ENCODE data around the gene PSMA1. TPM values are rescaled to one million over a fixed set of nuclear protein-coding genes. Genes with fewer than 3 reads are reported as not detected.

Gene PSMA1
- total and polyA plus RNA-seq, 3 donors from 2014 or later = 74.7 to 117 (median 95.5) TPM

GRCh38 chr11:14460147-14460546, 60.0 kb downstream of the PSMA1 start:
- Histone ChIP-seq H3K27me3 (no peaks in the 10 kb centered on the region), H3K4me3 (no peak overlapping the region), H3K27ac (no peak overlapping the region), H3K9me3 (no peaks in the 10 kb centered on the region), H3K36me3 (ENCODE audit: low read depth, missing control alignments) (no peaks in the 10 kb centered on the region), H3K4me1 (no peaks in the 10 kb centered on the region)
- intact Hi-C loops (cut with DNase I; ENCODE audit: low total_unique reads) = no loop called here
- TF ChIP-seq POLR2A (IDR thresholded peaks at IDR 0.05) = no peak
- no peak for TF ChIP-seq CTCF (IDR thresholded peaks at IDR 0.05)
- no peak for DNase-seq

- no peaks in the 10 kb centered on the region for H3K4me1 ChIP-seq
- DNase-seq = no peak
- 87 to 92% methylated on average over 3 of the region's 3 CpGs for WGBS, 2 donors
- no peak overlapping the region for H3K27ac ChIP-seq
- intact Hi-C loops (cut with DNase I; ENCODE audit: low total_unique reads) = no loop called here
- H3K36me3 ChIP-seq (ENCODE audit: low read depth, missing control alignments) = no peaks in the 10 kb centered on the region
- no peaks in the 10 kb centered on the region for H3K9me3 ChIP-seq
- no peak overlapping the region for H3K4me3 ChIP-seq
- TF ChIP-seq POLR2A (IDR thresholded peaks at IDR 0.05) = no peak
- TF ChIP-seq CTCF (IDR thresholded peaks at IDR 0.05) = no peak
- no peaks in the 10 kb centered on the region for H3K27me3 ChIP-seq
These were observed 61.8 kb downstream of the PSMA1 start for GRCh38 chr11:14458377-14458776.

- 50 to 64% methylated on average over 3 of the region's 3 CpGs for WGBS, 2 donors
- Histone ChIP-seq H3K4me1 (no peaks in the 10 kb centered on the region), H3K4me3 (no peak overlapping the region), H3K9me3 (no peaks in the 10 kb centered on the region), H3K27ac (no peak overlapping the region), H3K27me3 (no peaks in the 10 kb centered on the region), H3K36me3 (ENCODE audit: low read depth, missing control alignments) (no peaks in the 10 kb centered on the region)
- intact Hi-C loops (cut with DNase I; ENCODE audit: low total_unique reads) = no loop called here
- no peak for TF ChIP-seq CTCF (IDR thresholded peaks at IDR 0.05)
- no peak for DNase-seq
These were observed 64.3 kb downstream of the PSMA1 start for GRCh38 chr11:14455648-14456430.

Small RNA genes within 50 kb of the gene (small RNA-seq; reads per million reads assigned to genes)
- gene RNU7-49P = 0 reads per million in 2 donors

Other genes starting within 250 kb of the PSMA1 start
- gene RRAS2, start 161.2 kb downstream of the PSMA1 start, total RNA-seq = 10 to 100 TPM; 57.4 to 62.6 TPM
- gene RRAS2, start 161.2 kb downstream of the PSMA1 start, polyA plus RNA-seq (ENCODE audit: insufficient read depth, low read depth, low replicate concordance) = 37.3 TPM
- gene COPB1, start 20.6 kb downstream of the PSMA1 start, total RNA-seq = 10 to 100 TPM; 83.5 to 87.3 TPM
- gene COPB1, start 20.6 kb downstream of the PSMA1 start, polyA plus RNA-seq (ENCODE audit: insufficient read depth, low read depth, low replicate concordance) = 71.7 TPM
- gene PDE3B, start 123.4 kb upstream of the PSMA1 start, total RNA-seq = 10 to 100 TPM; 25.8 to 39.5 TPM
- 22.3 TPM for gene PDE3B, start 123.4 kb upstream of the PSMA1 start, polyA plus RNA-seq (ENCODE audit: insufficient read depth, low read depth, low replicate concordance)

Data from testis (tissue), 3 donors.